ENCODE measurements around the gene CTPS1.

CTPS1 gene

DNA sequence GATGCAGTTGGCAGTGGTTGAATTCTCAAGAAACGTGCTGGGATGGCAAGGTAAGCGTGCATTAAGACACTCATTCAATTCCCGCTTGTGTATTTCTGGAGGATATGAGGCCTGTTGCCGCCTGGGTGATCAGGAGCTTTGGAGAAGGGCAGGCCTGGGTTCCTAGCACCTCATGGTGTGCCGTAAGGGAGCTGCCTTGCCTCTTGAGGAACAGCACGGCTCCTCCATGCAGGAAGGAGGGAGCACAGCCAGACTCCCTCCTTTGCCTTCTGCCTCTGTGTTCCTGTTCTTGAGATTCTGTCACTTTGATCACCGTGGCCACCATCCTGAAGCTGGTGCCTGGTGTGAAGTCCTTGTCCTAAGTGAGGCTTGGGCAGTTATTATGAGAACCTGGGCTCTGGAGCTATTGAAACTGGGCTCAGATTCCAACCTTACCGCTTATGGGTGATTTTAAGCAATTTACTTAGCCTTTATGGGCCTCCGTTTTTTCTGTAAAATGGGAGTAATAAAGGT lies 23.7 kb downstream of the CTPS1 start:
- DNase-seq, result no peak

DNA sequence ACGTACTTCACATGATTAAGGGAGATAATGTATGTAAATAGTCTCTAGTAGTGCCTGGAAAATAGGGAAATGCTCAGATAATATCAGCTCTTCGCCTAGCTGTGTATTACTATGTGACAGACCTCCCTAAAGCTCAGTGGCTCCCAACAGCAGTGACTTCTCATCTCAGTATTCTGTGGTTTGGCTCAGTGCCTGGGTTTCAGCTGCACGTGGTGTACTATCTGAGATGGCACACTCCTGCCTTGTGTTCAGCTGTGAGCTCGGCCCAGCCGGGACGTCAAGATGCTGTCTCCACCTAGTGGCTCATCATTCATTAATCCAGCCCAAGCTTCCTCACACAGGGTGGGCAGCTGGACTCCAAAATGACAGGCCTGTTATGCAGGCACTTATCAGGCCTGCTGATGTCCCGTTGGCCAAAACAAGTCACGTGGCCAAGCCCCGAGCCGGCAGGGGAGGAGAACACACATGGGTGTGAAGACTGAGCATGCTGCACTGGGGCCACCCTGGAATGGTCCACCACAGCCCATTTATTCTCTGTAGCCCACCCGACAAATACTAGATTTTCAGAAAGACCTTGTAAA lies 24.2 kb downstream of the CTPS1 start:
- DNase-seq, result peak; percentile 92 to 96

DNA sequence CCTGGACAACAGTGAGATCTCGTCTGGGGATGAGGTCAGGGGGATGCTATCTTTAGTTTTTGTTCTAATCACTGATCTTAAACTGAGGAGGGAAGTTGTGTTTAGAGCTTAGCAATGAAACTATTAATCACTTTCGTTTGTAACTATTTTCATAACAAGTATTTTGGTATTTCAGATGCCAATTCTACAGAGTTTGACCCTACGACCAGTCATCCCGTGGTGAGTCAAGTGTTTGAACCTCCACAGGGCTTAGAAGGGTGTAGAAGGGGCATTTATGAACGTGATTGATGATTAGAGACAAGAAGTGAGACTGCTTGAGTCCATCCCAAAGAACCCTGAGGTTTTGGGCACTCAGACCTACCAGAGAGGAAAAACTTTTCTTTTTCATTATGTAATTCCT lies 26.4 kb downstream of the CTPS1 start:
- no peak for DNase-seq

DNA sequence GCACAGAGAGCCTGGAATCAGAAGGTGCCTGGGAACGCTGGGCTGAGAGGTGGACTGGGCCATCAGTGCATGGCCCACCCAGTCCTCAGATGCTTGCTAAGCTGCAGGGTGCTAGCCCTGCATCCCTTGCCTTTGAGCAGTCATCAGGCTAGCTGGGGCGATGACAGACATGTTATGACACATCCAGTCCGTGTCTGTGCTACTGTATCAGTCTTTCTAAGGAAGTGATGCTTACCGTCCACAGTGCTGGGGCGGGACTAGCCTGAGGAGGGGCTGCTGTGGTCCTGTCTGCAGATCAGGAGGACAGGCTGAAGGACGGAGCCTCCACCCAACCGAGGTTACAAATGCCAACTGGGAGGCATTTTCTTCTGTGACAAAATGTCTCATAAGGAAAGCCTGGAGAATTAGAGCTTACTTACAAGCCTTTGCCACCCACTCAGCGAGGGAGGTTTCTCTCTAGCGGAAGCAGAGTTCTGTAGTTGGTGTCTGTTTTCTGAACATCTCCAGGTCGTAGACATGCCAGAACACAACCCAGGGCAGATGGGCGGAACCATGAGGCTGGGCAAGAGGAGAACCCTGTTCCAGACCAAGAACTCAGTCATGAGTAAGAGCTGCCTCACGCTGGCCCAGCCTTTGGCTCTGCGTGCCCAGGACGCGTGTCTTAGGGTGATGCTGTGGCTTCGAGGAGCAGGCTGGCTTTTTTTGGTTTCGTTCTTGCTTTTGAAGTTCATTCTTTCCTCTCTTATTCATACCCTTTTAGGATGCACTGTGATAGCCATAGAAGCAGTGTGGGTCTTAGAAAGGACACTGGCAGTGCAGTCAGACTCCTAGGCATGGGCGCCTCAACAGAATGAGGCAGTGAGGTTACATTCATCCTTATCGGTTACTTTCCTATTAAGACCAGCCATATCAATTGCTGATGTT lies 27.7 kb downstream of the CTPS1 start:
- no peak for DNase-seq

- DNase-seq, result no peak
Measured at GRCh38 chr1:41009466-41009865, 30.0 kb downstream of the CTPS1 start.

DNA sequence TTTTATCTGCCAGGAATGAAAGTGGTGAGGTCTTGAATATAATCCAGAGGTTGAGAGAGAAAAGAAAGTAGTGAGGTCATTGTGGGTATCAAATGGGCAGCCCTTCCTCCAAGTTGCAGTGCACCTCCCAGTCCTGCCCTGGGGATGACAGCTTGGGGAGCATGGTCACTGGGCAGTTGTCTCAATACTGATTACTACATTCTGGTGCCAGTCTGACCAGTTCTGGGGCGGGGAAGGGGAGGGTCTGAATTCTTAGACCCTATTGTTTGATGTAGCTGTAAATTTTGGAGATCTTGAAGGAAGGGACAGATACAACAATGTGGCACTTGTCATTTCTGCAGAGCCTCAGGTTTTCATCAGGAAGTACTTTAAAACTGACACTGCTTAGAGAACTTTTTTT lies 30.8 kb downstream of the CTPS1 start:
- DNase-seq, result no peak

- no peak for DNase-seq
Measured at GRCh38 chr1:41013024-41013423, 33.5 kb downstream of the CTPS1 start.

GRCh38 chr1:41013796-41014195 lies 34.3 kb downstream of the CTPS1 start:
- peak; percentile 75 to 84 for DNase-seq

DNA sequence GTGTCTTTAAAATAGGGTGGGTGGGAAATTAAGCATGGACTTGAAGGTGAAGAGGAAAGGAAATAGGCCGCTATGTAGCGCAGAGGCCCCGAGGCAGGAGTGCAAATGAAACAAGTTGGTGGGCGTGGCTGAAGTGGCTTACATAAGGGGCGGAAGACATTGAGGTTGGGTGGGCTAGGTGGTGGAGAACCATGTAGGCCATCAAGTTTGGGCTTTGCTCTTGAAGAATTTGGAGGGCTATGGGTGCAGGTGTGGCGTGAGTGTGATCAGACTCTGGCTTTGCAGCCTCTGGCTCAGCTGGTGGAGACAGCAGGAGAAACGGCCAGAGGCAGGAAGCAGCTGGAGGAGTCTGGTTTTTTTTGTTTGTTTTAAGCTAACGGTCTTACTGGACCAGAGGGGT lies 35.4 kb downstream of the CTPS1 start:
- no peak for DNase-seq

GRCh38 chr1:41015281-41015896 lies 35.9 kb downstream of the CTPS1 start:
- DNase-seq, result no peak

- no peak for DNase-seq
Measured at GRCh38 chr1:41015897-41016470, 36.5 kb downstream of the CTPS1 start.

- DNase-seq, result no peak
Measured at GRCh38 chr1:41017141-41018017, 37.9 kb downstream of the CTPS1 start.

DNA sequence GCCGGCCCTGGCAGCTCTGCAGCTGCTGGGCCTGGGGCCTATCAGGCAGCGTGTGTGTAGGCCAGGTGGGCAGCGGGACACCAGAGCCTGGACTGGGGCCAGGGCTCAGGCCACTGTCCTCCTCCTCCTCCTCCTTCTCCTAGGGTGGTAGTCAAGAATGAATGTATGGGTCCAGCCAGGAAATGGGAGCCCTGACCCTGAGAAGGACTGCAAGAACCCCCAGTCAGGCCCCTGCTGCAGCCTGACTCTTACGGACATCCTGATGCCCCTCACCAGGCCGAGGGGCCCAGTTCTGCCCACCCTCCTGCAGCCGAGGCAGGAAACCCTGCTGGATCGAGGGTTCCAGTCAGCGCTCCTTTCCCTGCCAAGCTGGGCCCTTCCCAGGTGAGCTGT lies 38.5 kb downstream of the CTPS1 start:
- no peak for DNase-seq

DNA sequence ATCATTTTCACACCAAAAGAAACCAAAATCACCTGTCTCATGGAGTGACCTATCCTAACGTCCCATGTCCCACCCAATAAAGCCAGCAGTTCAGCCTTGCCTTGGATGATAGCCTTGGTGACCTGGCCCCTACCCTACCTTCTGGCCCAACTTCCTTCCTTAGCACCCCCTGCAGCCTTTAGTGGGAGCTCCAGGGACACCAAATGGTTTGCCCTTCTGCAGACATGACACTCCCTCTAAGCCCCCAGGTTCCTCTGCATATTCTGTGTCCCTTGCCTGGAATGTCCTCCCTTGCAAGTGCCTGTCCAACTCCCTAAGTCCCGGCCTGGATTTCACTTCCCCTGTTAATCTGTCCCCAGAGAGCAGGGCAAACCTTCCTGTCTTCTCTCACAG lies 39.9 kb downstream of the CTPS1 start:
- no peak for DNase-seq

- no peak for DNase-seq
Measured at GRCh38 chr1:41020109-41020576, 40.6 kb downstream of the CTPS1 start.

DNA sequence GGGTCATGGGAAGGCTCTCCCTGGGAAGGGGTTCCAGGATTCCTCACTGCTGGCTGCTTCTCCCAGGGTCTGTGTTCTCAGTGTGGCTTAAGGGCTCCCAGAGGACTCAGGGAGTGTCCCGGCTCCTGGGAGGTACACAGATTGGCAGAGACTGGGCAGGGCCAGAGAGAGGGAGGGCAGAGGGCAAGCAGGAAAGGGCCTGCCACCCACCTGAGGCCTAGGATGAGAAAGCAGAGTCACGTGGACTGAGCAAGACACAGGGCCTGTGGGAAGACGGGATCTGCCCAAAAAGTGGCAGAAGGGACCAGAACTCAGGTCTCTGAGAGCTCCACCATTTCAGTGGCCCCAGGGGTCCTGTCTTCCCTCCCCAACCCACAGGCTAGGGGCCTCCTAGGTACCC lies 41.2 kb downstream of the CTPS1 start:
- DNase-seq, result no peak

- no peak for DNase-seq
Measured at GRCh38 chr1:41021526-41022308, 42.2 kb downstream of the CTPS1 start, which contains the start of gene SLFNL1. Gene SLFNL1, minus strand, starts transcription at chr1:41021725. Its CDS starts 1,065 bp downstream, at chr1:41020660.

DNA sequence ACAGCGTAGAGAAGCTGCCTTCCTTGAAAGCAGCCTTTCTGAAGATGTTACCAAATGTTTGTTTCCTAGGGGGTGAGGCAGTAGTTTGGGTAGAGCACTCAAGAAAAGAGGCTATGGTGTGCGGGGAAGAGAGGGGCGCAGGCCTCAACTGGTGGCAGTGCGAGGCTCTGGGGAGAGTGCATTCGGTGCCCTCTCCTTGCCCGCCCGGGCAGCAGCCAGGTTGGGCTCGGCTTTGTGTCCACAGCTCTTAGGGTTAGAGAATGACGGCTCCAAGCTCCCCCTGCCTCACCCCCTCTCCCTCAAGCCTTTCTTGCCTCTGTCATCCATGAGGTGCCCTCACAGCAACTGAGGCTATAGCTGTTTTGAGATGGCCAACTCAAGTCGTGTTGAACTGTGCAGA lies 42.9 kb downstream of the CTPS1 start:
- DNase-seq, result no peak

DNA sequence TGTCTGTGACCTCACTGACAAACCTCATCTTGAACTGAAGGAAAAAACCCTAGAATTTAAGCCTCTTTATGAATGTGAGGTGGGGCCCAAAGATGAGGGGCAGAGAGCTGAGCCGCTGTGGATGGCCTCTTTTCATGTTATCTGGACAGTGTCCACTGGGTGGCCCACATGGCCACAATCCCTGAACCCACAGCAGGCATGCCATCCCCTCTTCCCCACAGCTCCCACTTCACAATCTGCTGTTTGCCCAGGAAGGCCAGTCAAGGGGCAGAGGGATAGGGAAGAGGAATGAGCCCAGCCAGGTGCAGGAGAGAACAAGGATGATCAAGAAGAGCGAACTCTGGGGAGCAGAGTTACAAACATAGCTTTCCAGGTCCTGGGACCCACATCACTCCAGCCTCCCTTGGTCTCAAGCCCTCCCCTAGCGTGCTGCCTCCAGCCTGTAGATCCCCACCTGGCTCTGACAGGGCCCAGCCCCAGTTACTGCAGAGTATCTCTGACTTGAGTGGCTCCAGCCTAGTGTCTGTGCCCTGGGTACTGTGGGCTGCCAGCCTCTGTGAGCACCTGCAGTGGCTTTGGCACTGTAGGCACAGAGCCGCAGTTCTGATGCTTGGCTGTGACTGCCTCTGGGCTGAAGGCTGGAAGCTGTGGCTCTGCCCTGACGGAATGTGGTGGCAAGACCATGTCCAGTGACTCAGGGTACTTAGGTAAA lies 43.9 kb downstream of the CTPS1 start:
- no peak for DNase-seq

- no peak for DNase-seq
Measured at GRCh38 chr1:41024953-41025352, 45.5 kb downstream of the CTPS1 start.
